DMS153 treated with DMSO at 0.1 percent for 48 hours (cell line): ENCODE measurements around the gene CSGALNACT2.

ENCODE experiments used
- DNase-seq: peaks from one replicate; lab custom pipeline; 2025; ENCODE audit not compliant: unreplicated experiment; lab: John Stamatoyannopoulos, UW

Gene CSGALNACT2

DNA sequence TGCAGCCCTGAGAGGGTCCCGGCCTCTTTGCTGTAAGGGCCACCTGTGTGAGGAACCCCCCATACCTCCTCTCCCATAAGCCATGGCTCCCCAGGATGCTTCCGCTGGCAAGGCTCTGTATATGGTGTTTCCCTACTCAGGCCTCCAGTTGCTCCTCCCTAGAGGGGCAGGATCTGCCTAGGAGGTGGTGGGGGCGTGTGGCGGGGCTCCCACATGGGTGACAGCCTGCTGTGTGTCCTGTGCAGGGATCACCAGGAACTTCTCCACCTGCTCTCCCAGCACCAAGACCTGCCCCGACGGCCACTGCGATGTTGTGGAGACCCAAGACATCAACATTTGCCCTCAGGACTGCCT lies 25.7 kb upstream of the CSGALNACT2 start:
- no peak for DNase-seq

GRCh38 chr10:43113201-43114087 lies 24.8 kb upstream of the CSGALNACT2 start:
- DNase-seq: no peak

DNA sequence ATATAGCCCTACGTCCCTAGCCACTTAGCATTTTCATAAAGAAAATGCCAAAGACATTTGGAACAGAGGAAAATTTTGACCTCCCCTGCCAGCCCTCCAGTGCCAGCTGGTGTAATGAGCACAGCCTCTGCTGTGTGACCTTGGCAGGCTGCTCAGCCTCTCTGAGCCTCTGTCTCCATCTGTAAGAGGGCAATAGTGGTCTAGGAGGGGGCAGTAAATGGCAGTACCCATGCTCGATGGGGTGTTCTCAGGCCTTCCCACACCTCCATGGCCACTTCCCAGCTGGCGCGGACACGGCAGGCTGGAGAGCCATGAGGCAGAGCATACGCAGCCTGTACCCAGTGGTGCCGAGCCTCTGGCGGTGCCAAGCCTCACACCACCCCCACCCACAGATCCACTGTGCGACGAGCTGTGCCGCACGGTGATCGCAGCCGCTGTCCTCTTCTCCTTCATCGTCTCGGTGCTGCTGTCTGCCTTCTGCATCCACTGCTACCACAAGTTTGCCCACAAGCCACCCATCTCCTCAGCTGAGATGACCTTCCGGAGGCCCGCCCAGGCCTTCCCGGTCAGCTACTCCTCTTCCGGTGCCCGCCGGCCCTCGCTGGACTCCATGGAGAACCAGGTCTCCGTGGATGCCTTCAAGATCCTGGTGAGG lies 24.0 kb upstream of the CSGALNACT2 start:
- no peak for DNase-seq

GRCh38 chr10:43114743-43115611 lies 23.3 kb upstream of the CSGALNACT2 start:
- no peak for DNase-seq

GRCh38 chr10:43115881-43116595 lies 22.2 kb upstream of the CSGALNACT2 start:
- DNase-seq: no peak

GRCh38 chr10:43116596-43116995 lies 21.6 kb upstream of the CSGALNACT2 start:
- no peak for DNase-seq

DNA sequence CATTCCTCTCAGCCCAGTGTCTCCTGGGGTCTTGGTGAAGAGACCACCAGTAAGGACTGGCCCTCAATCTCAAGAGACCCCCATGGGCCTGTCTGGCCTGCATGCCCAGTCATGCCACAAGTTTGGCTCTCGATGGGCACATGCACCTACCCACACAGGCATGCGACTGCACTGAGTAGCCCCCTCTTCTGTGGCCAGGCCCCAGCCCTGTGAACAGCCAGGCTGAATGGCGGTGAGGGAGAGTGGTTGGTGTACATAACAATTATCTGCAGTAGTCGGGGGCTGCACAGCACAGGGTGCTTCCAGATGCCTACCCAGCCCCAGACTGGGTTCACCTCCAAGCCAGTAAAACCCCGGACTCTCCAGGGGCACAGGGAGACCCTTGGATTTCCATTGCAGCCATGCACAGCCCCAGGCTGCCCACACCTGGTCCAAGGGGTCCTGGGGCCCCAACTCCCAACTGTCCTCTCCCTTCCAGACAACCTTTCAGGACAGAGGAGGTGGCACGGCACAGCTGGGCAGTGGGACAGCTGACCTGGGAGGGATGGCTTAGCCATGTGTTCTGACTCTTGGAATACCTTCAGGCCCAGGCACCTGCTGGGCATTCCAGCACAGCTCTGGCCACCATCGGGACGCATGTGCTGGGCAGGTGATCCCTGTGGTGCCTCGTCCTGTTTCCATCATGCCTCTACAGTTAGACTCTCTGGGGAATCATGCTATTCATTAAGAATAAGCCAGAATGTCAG lies 21.0 kb upstream of the CSGALNACT2 start:
- DNase-seq: no peak

GRCh38 chr10:43117777-43118583 lies 20.3 kb upstream of the CSGALNACT2 start:
- no peak for DNase-seq

DNA sequence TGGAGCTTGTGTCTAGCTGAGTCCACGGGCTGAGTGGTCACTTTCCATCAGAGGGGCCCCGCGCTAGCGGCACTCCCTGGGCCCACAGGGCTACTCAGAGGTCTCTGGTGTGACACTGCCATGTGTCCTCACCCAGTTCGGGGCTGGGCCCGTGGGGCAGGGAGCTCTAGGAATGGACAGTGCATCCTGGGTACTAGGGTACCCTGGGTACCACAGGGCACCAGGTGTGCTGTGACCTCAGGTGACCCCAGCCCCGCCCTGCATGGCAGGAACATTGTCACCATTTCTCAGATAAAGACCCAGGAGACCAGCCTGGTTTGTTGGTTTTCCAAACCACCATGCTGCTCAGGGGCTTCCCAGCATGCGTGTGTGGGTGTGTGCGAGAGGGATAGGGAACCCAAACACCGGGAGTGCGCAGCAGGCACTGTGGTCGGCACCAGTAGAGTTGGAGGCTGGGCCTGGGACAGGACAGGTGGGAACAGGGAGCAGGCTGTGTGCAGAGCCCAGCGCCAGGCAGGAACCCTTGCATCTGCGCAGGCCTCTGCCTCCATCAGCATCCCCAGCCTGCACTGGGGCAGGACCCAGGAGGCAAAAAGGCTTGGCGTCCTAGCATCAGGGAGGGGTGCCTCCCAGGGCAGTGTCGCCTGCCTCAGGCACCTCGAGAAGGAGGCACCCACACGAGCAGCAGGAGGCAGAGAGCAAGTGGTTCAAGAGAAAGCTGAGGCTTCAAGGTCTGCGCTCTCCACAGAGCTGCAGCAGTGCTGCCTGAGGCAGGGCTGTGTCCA lies 19.4 kb upstream of the CSGALNACT2 start:
- no peak for DNase-seq

DNA sequence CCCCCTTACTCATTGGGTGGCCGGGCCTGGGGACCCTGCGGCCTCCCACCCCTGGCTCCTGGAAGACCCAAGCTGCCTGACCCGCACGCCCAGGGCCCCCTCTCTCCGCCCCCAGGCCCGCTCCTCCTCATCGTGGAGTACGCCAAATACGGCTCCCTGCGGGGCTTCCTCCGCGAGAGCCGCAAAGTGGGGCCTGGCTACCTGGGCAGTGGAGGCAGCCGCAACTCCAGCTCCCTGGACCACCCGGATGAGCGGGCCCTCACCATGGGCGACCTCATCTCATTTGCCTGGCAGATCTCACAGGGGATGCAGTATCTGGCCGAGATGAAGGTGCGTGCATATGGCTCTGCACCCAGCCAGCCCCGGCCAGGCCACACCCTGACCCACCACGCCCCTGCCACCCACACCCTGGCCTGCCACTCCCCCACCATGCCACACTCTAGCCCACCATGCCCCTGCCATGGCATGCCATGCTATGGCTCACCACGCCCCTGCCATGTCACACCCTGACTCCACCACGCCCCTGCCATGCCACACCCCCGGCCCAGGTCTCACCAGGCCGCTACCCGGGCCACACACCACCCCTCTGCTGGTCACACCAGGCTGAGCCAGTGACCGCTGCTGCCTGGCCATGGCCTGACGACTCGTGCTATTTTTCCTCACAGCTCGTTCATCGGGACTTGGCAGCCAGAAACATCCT lies 18.7 kb upstream of the CSGALNACT2 start:
- no peak for DNase-seq

DNA sequence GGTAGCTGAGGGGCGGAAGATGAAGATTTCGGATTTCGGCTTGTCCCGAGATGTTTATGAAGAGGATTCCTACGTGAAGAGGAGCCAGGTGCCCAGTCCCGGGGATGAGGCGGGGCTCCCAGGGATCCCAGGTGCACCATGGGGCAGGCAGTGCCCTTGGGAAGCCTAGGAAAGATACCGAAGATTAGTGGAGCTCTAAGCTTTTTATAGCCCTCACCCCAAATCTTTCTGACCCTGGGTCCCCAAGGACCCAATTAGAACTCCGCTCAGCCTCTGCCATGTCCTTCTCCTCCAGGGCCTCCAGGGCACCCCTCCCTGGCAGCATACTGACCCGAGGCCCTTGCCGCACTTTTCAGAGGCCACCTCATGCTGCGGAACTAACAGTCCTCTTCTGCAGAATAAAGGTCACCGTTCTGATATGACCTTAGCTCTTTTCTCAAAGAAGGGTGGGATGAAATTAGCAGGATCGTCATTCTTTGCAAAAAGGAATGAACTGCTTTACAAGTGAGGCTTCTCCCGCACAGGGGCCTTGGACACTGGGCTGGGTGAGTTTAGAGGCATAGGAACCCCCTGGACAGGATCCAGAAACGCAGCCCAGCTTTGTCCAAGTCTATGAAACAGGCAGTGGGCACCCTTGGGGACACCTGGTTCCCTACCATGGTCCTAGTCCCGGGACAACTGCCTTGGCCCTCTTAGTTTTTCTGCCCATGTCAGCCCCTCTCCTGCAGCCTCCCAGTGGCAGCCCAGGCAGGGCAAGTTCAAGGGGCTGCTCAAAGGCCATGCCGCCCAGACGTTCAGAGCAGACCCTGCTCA lies 17.9 kb upstream of the CSGALNACT2 start:
- DNase-seq: no peak

DNA sequence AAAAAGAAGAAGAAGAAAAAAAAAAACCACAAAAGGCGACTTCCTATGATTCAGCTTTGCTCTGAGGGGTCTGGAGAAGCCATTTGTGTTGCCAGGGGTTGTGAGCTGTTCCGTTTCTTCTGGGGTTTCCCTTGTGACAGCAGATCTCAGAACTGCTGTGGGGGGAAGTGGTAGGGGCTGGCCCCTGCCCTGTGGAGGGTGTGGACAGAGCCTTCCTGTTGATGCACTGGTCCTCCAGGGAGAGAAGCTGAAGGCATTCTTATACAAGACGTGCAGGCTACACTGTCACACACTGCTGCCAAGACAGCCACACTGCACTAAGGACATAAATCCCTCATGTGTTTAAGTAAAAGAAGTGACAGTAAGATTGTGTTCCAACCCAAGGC lies 17.3 kb upstream of the CSGALNACT2 start:
- no peak for DNase-seq

DNA sequence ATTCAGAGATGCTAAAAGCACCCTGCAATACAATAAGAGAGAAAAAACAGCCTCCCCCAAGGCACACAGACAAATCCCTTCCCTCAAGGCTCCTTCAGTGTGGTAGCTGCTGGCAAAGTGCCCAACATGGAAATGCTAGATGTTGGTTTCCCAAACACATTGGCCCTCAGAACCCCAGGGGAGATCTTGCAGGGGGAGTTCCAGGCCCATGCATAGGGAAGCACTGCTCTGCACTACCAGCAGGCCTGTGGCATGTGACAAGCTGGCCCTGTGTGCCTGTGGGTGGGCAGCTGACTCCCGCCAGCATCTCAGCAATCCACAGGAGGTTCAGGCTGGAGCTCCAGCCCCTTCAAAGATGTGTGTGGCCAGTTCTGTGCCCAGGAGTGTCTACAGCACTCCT lies 16.8 kb upstream of the CSGALNACT2 start:
- no peak for DNase-seq

- no peak for DNase-seq
These were observed 16.1 kb upstream of the CSGALNACT2 start for GRCh38 chr10:43122096-43122495.

DNA sequence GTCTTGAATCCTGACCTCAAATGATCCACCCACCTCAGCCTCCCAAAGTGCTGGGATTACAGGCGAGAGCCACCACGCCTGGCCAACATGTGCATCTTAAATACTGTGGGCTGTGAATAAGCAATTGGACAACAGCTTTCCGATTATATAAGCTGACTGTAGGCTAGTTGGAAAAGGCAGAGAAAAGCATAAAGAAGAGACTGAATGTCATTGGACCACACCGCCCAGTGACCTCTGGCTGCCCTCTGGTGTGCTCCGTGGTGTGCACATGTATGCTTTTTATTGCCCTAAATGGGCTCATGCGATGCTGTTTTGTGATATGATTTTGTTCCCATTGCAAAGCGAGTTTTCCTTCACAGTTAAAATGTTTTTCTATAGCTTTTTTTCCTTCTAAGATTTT lies 15.4 kb upstream of the CSGALNACT2 start:
- no peak for DNase-seq

GRCh38 chr10:43123361-43124093 lies 14.7 kb upstream of the CSGALNACT2 start:
- no peak for DNase-seq

GRCh38 chr10:43124094-43124521 lies 14.1 kb upstream of the CSGALNACT2 start:
- no peak for DNase-seq
